SK-N-SH (cell line): Measurements from ENCODE around the gene TCF12. TPM values are rescaled to one million over a fixed set of nuclear protein-coding genes. Genes with fewer than 3 reads are reported as not detected.

Experiments
- CTCF ChIA-PET: fragments of 300-600, 350-600 bp; formaldehyde crosslinking; extraction: SDS; loops from one replicate; lab custom pipeline; 2021; lab: Yijun Ruan, JAX
- POLR2A ChIA-PET: fragments of 350-600 bp; sonication (Branson Sonifier 250); formaldehyde crosslinking; extraction: SDS; loops from one replicate; lab custom pipeline; 2020; ENCODE audit warnings: antibody characterized with exemption, inconsistent platforms; lab: Yijun Ruan, JAX
- DNase-seq: peaks from one replicate; pipeline ENCODE4 v3.0.0; 2012
- H2AFZ ChIP-seq: fragments of 200-600 bp; sonication (generic); 2 replicates; pipeline ENCODE4 v1.8.1; 2016; ENCODE audit warnings: antibody characterized with exemption, mild to moderate bottlenecking, low read depth
- H3F3A ChIP-seq: fragments of 200-600 bp; sonication (generic); replicated peaks from 2 replicates; pipeline ENCODE3; 2016; ENCODE audit warnings: antibody characterized with exemption, mild to moderate bottlenecking; ENCODE audit not compliant: insufficient read depth
- H3K27ac ChIP-seq, 2 experiments: fragments of 200-500 bp in 1 of 2; fragments of 200-600 bp in 1 of 2; sonication (Bioruptor generic) in 1 of 2; sonication (generic), shearing (Covaris generic) in 1 of 2; 2 replicates each; pipeline versions ENCODE4 v1.5.1 to v1.6.1; 2014 to 2016; ENCODE audit warnings: low read depth in 2 of 2, inconsistent platforms in 1 of 2, low read length in 1 of 2, mild to moderate bottlenecking in 1 of 2, mixed read lengths in 1 of 2
- H3K27me3 ChIP-seq: fragments of 200-600 bp; sonication (generic), shearing (Covaris generic); 2 replicates; pipeline ENCODE4 v1.6.1; 2016; ENCODE audit warnings: mixed run types; ENCODE audit not compliant: insufficient read depth
- H3K36me3 ChIP-seq, 2 experiments: fragments of 200-500 bp in 1 of 2; fragments of 200-600 bp in 1 of 2; sonication (Bioruptor generic) in 1 of 2; sonication (generic) in 1 of 2; replicated peaks in 1 of 2; 2 replicates each; pipeline versions ENCODE3 to v1.5.1; 2014 to 2016; ENCODE audit warnings: low read length in 1 of 2, mild to moderate bottlenecking in 1 of 2; ENCODE audit not compliant: insufficient read depth in 2 of 2, control insufficient read depth in 1 of 2
- H3K4me1 ChIP-seq, 2 experiments: fragments of 200-500 bp in 1 of 2; fragments of 200-600 bp in 1 of 2; sonication (Bioruptor generic) in 1 of 2; sonication (generic), shearing (Covaris generic) in 1 of 2; 2 replicates each; pipeline versions ENCODE4 v1.5.1 to v1.6.1; 2014 to 2016; ENCODE audit warnings: low read depth in 1 of 2, low read length in 1 of 2, mixed run types in 1 of 2; ENCODE audit not compliant: insufficient read depth in 2 of 2, control insufficient read depth in 1 of 2
- H3K4me2 ChIP-seq: fragments of 200-600 bp; sonication (generic), shearing (Covaris generic); 2 replicates; pipeline ENCODE4 v1.6.1; 2017; ENCODE audit warnings: mixed run types
- H3K4me3 ChIP-seq, 2 experiments: fragments of 200-500 bp in 1 of 2; fragments of 200-600 bp in 1 of 2; sonication (Bioruptor generic) in 1 of 2; sonication (generic), shearing (Covaris generic) in 1 of 2; 2 replicates each; pipeline versions ENCODE4 v1.5.1 to v1.8.1; 2014 to 2016; ENCODE audit warnings: low read depth in 2 of 2, inconsistent platforms in 1 of 2, low read length in 1 of 2, mild to moderate bottlenecking in 1 of 2, mixed read lengths in 1 of 2, moderate library complexity in 1 of 2
- H3K79me2 ChIP-seq: fragments of 200-600 bp; sonication (generic); 2 replicates; pipeline ENCODE4 v1.8.1; 2017; ENCODE audit warnings: mild to moderate bottlenecking; ENCODE audit not compliant: insufficient read depth
- H3K9ac ChIP-seq: fragments of 200-600 bp; sonication (generic); 2 replicates; pipeline ENCODE4 v1.6.1; 2017; ENCODE audit warnings: mixed run types
- H3K9me2 ChIP-seq: fragments of 200-600 bp; sonication (generic); 2 replicates; pipeline ENCODE4 v1.6.1; 2017; ENCODE audit warnings: mixed run types
- H3K9me3 ChIP-seq: fragments of 200-600 bp; sonication (generic); 2 replicates; pipeline ENCODE4 v1.6.1; 2017; ENCODE audit warnings: mixed run types, mild to moderate bottlenecking, moderate library complexity
- H4K20me1 ChIP-seq: fragments of 200-600 bp; sonication (generic); 2 replicates; pipeline ENCODE4 v1.6.1; 2017; ENCODE audit warnings: mild to moderate bottlenecking, mixed run types; ENCODE audit not compliant: insufficient read depth
- CHD2 ChIP-seq: fragments of 150-350 bp; IDR thresholded peaks from 2 replicates; pipeline ENCODE4 v1.6.1; 2018; ENCODE audit warnings: low read length; ENCODE audit not compliant: partially characterized antibody
- FOSL2 ChIP-seq: IDR thresholded peaks from 2 replicates; pipeline ENCODE4 v1.4.0; 2012; ENCODE audit warnings: low read depth, mild to moderate bottlenecking, moderate library complexity, borderline replicate concordance
- MEF2A ChIP-seq: IDR thresholded peaks from 2 replicates; pipeline ENCODE4 v1.4.0; 2012; ENCODE audit warnings: low read depth, borderline replicate concordance
- NFIC ChIP-seq: IDR thresholded peaks from 2 replicates; pipeline ENCODE4 v1.4.0; 2012; ENCODE audit warnings: borderline replicate concordance
- SIN3A ChIP-seq: IDR thresholded peaks from 2 replicates; pipeline ENCODE4 v1.6.1; 2012; ENCODE audit warnings: low read depth, mild to moderate bottlenecking, low read length, moderate library complexity, borderline replicate concordance
- TCF12 ChIP-seq: IDR thresholded peaks from 2 replicates; pipeline ENCODE4 v1.4.0; 2012
- WGBS: methylation state at CpG from one replicate; pipeline ENCODE4 v1.1.6; 2017; ENCODE audit warnings: low lambda C conversion rate; 5-methylcytosine and 5-hydroxymethylcytosine counted together
- polyA plus RNA-seq, 3 experiments: library from polyadenylated mRNA; depleted of rRNA; stranded (reverse); fragments of >200 nt; gene quantifications; 2 replicates each; pipeline ENCODE4 v1.2.3, GENCODE V29; 2012
- TF ChIP-seq, protein P1 (sequence below): IDR thresholded peaks from 2 replicates; pipeline ENCODE4 v1.4.0; 2012; ENCODE audit warnings: low read depth
- TF ChIP-seq, protein P2 (sequence below): IDR thresholded peaks from 2 replicates; pipeline ENCODE4 v1.4.0; 2012; ENCODE audit warnings: low read depth, borderline replicate concordance
- TF ChIP-seq, protein P3 (sequence below): IDR thresholded peaks from 2 replicates; pipeline ENCODE4 v1.6.1; 2012; ENCODE audit warnings: mild to moderate bottlenecking, low read depth, low read length, moderate library complexity
- TF ChIP-seq, protein P4 (sequence below): fragments of 150-350 bp; IDR thresholded peaks from 2 replicates; pipeline ENCODE4 v1.6.1; 2017; ENCODE audit warnings: antibody characterized with exemption, low read length, low read depth, borderline replicate concordance

Gene TCF12
- polyA plus RNA-seq, 1 of the 3 experiments (the other 2 are of a cell fraction): 49.6 TPM

- no peaks in the 10 kb centered on the region; a peak in 1 of 4 replicates for H3K4me1 ChIP-seq
- peaks cover 4 to 32% of the 10 kb centered on the region in 2 experiments for H3K36me3 ChIP-seq
- H3K4me2 ChIP-seq: no peak overlapping the region
- no peak overlapping the region for H3K4me3 ChIP-seq
- POLR2A ChIA-PET: no interaction called here
- H3K79me2 ChIP-seq: peaks cover 4% of the 10 kb centered on the region; the same call in 1 of the 2 replicates
- no peak for DNase-seq
- H3K27me3 ChIP-seq: no peaks in the 10 kb centered on the region
- H3F3A ChIP-seq: peaks cover 11% of the 10 kb centered on the region
- TF ChIP-seq, protein P1, sequence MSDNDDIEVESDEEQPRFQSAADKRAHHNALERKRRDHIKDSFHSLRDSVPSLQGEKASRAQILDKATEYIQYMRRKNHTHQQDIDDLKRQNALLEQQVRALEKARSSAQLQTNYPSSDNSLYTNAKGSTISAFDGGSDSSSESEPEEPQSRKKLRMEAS: no peak
- TF ChIP-seq, protein P2, sequence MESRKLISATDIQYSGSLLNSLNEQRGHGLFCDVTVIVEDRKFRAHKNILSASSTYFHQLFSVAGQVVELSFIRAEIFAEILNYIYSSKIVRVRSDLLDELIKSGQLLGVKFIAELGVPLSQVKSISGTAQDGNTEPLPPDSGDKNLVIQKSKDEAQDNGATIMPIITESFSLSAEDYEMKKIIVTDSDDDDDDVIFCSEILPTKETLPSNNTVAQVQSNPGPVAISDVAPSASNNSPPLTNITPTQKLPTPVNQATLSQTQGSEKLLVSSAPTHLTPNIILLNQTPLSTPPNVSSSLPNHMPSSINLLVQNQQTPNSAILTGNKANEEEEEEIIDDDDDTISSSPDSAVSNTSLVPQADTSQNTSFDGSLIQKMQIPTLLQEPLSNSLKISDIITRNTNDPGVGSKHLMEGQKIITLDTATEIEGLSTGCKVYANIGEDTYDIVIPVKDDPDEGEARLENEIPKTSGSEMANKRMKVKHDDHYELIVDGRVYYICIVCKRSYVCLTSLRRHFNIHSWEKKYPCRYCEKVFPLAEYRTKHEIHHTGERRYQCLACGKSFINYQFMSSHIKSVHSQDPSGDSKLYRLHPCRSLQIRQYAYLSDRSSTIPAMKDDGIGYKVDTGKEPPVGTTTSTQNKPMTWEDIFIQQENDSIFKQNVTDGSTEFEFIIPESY: no peak
- no peak for TF ChIP-seq MEF2A
- TF ChIP-seq, protein P3, sequence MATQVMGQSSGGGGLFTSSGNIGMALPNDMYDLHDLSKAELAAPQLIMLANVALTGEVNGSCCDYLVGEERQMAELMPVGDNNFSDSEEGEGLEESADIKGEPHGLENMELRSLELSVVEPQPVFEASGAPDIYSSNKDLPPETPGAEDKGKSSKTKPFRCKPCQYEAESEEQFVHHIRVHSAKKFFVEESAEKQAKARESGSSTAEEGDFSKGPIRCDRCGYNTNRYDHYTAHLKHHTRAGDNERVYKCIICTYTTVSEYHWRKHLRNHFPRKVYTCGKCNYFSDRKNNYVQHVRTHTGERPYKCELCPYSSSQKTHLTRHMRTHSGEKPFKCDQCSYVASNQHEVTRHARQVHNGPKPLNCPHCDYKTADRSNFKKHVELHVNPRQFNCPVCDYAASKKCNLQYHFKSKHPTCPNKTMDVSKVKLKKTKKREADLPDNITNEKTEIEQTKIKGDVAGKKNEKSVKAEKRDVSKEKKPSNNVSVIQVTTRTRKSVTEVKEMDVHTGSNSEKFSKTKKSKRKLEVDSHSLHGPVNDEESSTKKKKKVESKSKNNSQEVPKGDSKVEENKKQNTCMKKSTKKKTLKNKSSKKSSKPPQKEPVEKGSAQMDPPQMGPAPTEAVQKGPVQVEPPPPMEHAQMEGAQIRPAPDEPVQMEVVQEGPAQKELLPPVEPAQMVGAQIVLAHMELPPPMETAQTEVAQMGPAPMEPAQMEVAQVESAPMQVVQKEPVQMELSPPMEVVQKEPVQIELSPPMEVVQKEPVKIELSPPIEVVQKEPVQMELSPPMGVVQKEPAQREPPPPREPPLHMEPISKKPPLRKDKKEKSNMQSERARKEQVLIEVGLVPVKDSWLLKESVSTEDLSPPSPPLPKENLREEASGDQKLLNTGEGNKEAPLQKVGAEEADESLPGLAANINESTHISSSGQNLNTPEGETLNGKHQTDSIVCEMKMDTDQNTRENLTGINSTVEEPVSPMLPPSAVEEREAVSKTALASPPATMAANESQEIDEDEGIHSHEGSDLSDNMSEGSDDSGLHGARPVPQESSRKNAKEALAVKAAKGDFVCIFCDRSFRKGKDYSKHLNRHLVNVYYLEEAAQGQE: no peak
- no peak for TF ChIP-seq TCF12
- TF ChIP-seq SIN3A: no peak
- TF ChIP-seq NFIC: no peak
- TF ChIP-seq, protein P4, sequence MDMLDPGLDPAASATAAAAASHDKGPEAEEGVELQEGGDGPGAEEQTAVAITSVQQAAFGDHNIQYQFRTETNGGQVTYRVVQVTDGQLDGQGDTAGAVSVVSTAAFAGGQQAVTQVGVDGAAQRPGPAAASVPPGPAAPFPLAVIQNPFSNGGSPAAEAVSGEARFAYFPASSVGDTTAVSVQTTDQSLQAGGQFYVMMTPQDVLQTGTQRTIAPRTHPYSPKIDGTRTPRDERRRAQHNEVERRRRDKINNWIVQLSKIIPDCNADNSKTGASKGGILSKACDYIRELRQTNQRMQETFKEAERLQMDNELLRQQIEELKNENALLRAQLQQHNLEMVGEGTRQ: no peak
- TF ChIP-seq FOSL2: no peak
- no peak for TF ChIP-seq CHD2
- H3K27ac ChIP-seq: no peak overlapping the region
- CTCF ChIA-PET: interaction anchor here (1.0 to 1.8 kb wide), 5 partner anchors 10 to 116 kb away, joined by 3 to 7 read pairs (median 3); no protein-coding TSS in a partner anchor
- WGBS: 100% methylated on average over 1 of the region's 1 CpG
- no peak overlapping the region for H2AFZ ChIP-seq
- H3K9ac ChIP-seq: no peak overlapping the region
- H4K20me1 ChIP-seq: no peaks in the 10 kb centered on the region
- H3K9me2 ChIP-seq: no peaks in the 10 kb centered on the region
- H3K9me3 ChIP-seq: no peaks in the 10 kb centered on the region; the same call in 1 of the 2 replicates
These were observed 271.8 kb downstream of the TCF12 start for GRCh38 chr15:57190208-57190607.
